CD4-positive, alpha-beta T cell treated with Interleukin-4 for 1 hour (primary cell): Measurements from ENCODE around the gene KRTAP5-4.
A peak's percentile ranks its signal among the peaks of the same experiment; 100 is the strongest.
"Not testable (repeated sequence)": the region's sequence is repeated elsewhere in the genome, so short reads cannot be mapped to it uniquely, and the experiment has no call there.

Experiments
- DNase-seq, 2 donors: peaks; one replicate each; pipeline ENCODE4 v3.0.0-alpha.2; 2020 to 2022

KRTAP5-4 gene

GRCh38 chr11:1598406-1598805, 23.5 kb downstream of the KRTAP5-4 start:
- not testable (repeated sequence) for DNase-seq

- DNase-seq = no peak
These were observed 24.0 kb downstream of the KRTAP5-4 start, which contains the start of gene KRTAP5-2 for GRCh38 chr11:1597994-1598380. KRTAP5-2 (minus strand) TSS chr11:1598294; CDS start chr11:1598250, 44 bp downstream.

GRCh38 chr11:1597331-1597993, 24.5 kb downstream of the KRTAP5-4 start:
- DNase-seq = no peak

GRCh38 chr11:1596576-1597121, 25.3 kb downstream of the KRTAP5-4 start:
- not testable (repeated sequence) for DNase-seq

- not testable (repeated sequence) for DNase-seq
These were observed 25.9 kb downstream of the KRTAP5-4 start for GRCh38 chr11:1595994-1596575.

GRCh38 chr11:1592628-1593027, 29.3 kb downstream of the KRTAP5-4 start:
- DNase-seq = no peak

GRCh38 chr11:1589996-1590395, 31.9 kb downstream of the KRTAP5-4 start:
- DNase-seq = no peak

GRCh38 chr11:1589191-1589963, 32.6 kb downstream of the KRTAP5-4 start:
- peak; percentile 51 to 66 for DNase-seq

- no peak for DNase-seq
These were observed 35.2 kb downstream of the KRTAP5-4 start for GRCh38 chr11:1586699-1587098.

- peak in 1 of 2 donors; percentile 6 for DNase-seq
These were observed 37.1 kb downstream of the KRTAP5-4 start, which contains the start of gene KRTAP5-1 for GRCh38 chr11:1584661-1585370. KRTAP5-1 (minus strand) TSS chr11:1585283; CDS start chr11:1585249, 34 bp downstream.

- not testable (repeated sequence) for DNase-seq
These were observed 39.0 kb downstream of the KRTAP5-4 start for GRCh38 chr11:1582909-1583308.

- peak in 1 of 2 donors; percentile 10 for DNase-seq
These were observed 40.0 kb downstream of the KRTAP5-4 start for GRCh38 chr11:1581976-1582375.

- DNase-seq = no peak
These were observed 45.1 kb downstream of the KRTAP5-4 start for GRCh38 chr11:1576825-1577224.

- not testable (repeated sequence) for DNase-seq
These were observed 46.2 kb downstream of the KRTAP5-4 start for GRCh38 chr11:1575756-1576155.

GRCh38 chr11:1574933-1575242, 47.0 kb downstream of the KRTAP5-4 start:
- no peak for DNase-seq

GRCh38 chr11:1574238-1574932, 47.6 kb downstream of the KRTAP5-4 start:
- peak; percentile 70 to 72 for DNase-seq

GRCh38 chr11:1573903-1574237, 48.1 kb downstream of the KRTAP5-4 start:
- no peak for DNase-seq

- DNase-seq = peak; percentile 48 to 62
These were observed 48.6 kb downstream of the KRTAP5-4 start for GRCh38 chr11:1573077-1573902.

GRCh38 chr11:1572197-1573076, 49.5 kb downstream of the KRTAP5-4 start, which contains the start of gene DUSP8:
DUSP8 (minus strand) TSS chr11:1572271; CDS start chr11:1565826, 6,445 bp downstream.
- DNase-seq = peak; percentile 94 to 96

- no peak for DNase-seq
These were observed 50.2 kb downstream of the KRTAP5-4 start for GRCh38 chr11:1571760-1572196.
